ENCODE data around the gene MED12L. TPM values are rescaled to one million over a fixed set of nuclear protein-coding genes. Genes with fewer than 3 reads are reported as not detected.
A peak's percentile ranks its signal among the peaks of the same experiment; 100 is the strongest.

The MED12L gene, protein sequence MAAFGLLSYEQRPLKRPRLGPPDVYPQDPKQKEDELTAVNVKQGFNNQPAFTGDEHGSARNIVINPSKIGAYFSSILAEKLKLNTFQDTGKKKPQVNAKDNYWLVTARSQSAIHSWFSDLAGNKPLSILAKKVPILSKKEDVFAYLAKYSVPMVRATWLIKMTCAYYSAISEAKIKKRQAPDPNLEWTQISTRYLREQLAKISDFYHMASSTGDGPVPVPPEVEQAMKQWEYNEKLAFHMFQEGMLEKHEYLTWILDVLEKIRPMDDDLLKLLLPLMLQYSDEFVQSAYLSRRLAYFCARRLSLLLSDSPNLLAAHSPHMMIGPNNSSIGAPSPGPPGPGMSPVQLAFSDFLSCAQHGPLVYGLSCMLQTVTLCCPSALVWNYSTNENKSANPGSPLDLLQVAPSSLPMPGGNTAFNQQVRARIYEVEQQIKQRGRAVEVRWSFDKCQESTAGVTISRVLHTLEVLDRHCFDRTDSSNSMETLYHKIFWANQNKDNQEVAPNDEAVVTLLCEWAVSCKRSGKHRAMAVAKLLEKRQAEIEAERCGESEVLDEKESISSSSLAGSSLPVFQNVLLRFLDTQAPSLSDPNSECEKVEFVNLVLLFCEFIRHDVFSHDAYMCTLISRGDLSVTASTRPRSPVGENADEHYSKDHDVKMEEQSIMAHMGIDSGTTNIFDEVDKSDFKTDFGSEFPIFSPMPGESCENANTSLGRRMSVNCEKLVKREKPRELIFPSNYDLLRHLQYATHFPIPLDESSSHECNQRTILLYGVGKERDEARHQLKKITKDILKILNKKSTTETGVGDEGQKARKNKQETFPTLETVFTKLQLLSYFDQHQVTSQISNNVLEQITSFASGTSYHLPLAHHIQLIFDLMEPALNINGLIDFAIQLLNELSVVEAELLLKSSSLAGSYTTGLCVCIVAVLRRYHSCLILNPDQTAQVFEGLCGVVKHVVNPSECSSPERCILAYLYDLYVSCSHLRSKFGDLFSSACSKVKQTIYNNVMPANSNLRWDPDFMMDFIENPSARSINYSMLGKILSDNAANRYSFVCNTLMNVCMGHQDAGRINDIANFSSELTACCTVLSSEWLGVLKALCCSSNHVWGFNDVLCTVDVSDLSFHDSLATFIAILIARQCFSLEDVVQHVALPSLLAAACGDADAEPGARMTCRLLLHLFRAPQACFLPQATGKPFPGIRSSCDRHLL (N-terminal part only)
- total RNA-seq (2021) = 14.9 and 16.4 TPM in 2 replicates
- long read RNA-seq, partial matches to known transcripts = 6 of 26 reads
- long read RNA-seq, other reads (novel, unspliced or antisense) = 20 of 26 reads

DNA sequence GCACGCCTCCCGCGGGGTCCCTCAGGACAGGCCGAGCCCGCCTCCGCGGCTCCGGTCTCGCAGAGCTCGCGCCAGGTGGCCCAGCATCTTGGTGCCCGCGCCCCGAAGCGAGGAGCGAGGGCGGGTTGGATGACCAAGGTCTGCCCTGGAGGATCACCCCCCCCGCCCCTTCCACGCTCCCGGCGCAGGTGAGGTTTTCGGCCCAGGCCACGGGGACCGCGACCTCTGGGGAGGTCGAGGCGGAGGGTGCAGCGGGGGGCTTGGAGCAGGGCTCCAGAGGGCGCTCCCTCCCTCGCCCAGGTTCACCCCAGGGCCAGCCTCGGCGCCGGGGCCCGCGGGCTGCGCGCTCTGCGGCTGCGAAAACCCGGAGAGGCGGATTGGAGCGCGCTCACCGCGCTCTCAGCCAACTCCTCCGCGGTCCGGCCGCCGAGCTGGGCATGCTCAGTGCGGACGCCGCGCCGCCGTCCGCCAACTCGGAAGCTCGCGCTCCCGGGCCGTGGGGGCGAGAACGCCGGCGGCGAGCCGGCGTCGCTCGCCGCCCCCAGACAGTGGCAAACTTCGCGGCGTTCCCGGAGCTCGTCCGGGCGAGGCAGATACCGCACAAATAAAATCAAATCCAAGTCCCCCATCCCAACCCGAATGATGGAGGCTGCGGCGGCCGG lies at the start of gene MED12L:
TSS of gene MED12L (plus strand) at position 438 of the 662 bp plus-strand sequence. CDS start 1,263 bp downstream, outside the sequence.
- Histone ChIP-seq H2BK20ac (ENCODE audit: low read depth, low read length, poor library complexity, severe bottlenecking) (no peak within 1 kb of the TSS), H3K18ac (ENCODE audit: insufficient read length, low read depth, low read length) (peak within 1 kb of the TSS; percentile 85), H3K79me2 (ENCODE audit: insufficient read depth, low read length) (peaks cover 9% of the 10 kb centered on the region; the same call in 1 of the 2 replicates), H3K9me3 (ENCODE audit: control insufficient read depth, low read depth, low read length) (no peaks in the 10 kb centered on the region), H4K8ac (replicated peaks; ENCODE audit: insufficient read length, low read depth, low read length) (no peak within 1 kb of the TSS), H3K56ac (ENCODE audit: insufficient read length, low read depth, low read length) (no peak within 1 kb of the TSS), H3K79me1 (ENCODE audit: insufficient read depth, low read depth, low read length, poor library complexity, severe bottlenecking) (no peaks in the 10 kb centered on the region), H3K27ac (ENCODE audit: insufficient read length, low read depth, low read length) (no peak within 1 kb of the TSS), H2AK5ac (ENCODE audit: insufficient read length, low read length) (no peak within 1 kb of the TSS), H3K4ac (ENCODE audit: low read depth, low read length) (no peak within 1 kb of the TSS), H2BK120ac (ENCODE audit: low read depth, low read length, poor library complexity, severe bottlenecking) (no peak within 1 kb of the TSS), H3K23ac (ENCODE audit: insufficient read length, low read depth, low read length) (no peak within 1 kb of the TSS), H4K5ac (ENCODE audit: insufficient read length, low read depth, low read length) (no peak within 1 kb of the TSS), H3K23me2 (ENCODE audit: insufficient read length, low read depth, low read length, poor library complexity, severe bottlenecking) (peaks cover 15% of the 10 kb centered on the region), H3K4me1 (ENCODE audit: insufficient read depth, low read length) (0 out of 2 replicates have a peak, but pooled peaks cover 6% of the 10 kb centered on the region), H4K20me1 (ENCODE audit: control insufficient read depth, insufficient read depth, insufficient read length) (no peaks in the 10 kb centered on the region), H3K27me3 (ENCODE audit: insufficient read depth, low read length) (no peaks in the 10 kb centered on the region), H2AFZ (ENCODE audit: low read length) (no peak within 1 kb of the TSS), H3T11ph (ENCODE audit: low read length) (no peak within 1 kb of the TSS), H3K4me2 (ENCODE audit: insufficient read depth, insufficient read length, low read length) (peak within 1 kb of the TSS; percentile 86), H4K91ac (ENCODE audit: insufficient read length, low read depth, low read length) (no peak within 1 kb of the TSS), H2BK15ac (ENCODE audit: low read depth, low read length) (no peak within 1 kb of the TSS), H3K14ac (ENCODE audit: insufficient read depth, low read length) (peak within 1 kb of the TSS; percentile 81), H3K9ac (ENCODE audit: extremely low read depth, insufficient read length, low read length) (peak within 1 kb of the TSS; percentile 6), H2BK12ac (ENCODE audit: insufficient read length, low read depth, low read length) (no peak within 1 kb of the TSS), H2BK5ac (ENCODE audit: insufficient read length, low read length) (no peak within 1 kb of the TSS)
- TF ChIP-seq CTCF (conservative IDR thresholded peaks at IDR 0.05) = peak; percentile 31; the same call in 2 of the 3 replicates
- H3K27ac Mint-ChIP-seq = peak within 1 kb of the TSS in 2 of 3 experiments; percentile 34 to 70; a peak in 2 of 7 replicates
- H3K27me3 Mint-ChIP-seq (ENCODE audit: low read depth) = peaks cover 26% of the 10 kb centered on the region
- H3K9me3 Mint-ChIP-seq = no peaks in the 10 kb centered on the region
- peaks cover 0 to 3% (median 2%) of the 10 kb centered on the region in 3 experiments; a peak in 2 of 7 replicates for H3K36me3 Mint-ChIP-seq (ENCODE audit: insufficient read depth in 1 of 3, low read depth in 3 of 3)
- H3K4me3 Mint-ChIP-seq = peak within 1 kb of the TSS; percentile 82 to 93
- H3K4me1 Mint-ChIP-seq = peaks cover 41 to 49% of the 10 kb centered on the region in 2 experiments
- DNase-seq = peak; percentile 79
- no CpG with 5 or more reads among the region's 84 CpGs for WGBS (ENCODE audit: extremely low coverage, insufficient read length, low lambda C conversion rate)

Measured in H9 (cell line).